Measurements from ENCODE around the gene B9D1. TPM values are rescaled to one million over a fixed set of nuclear protein-coding genes. Genes with fewer than 3 reads are reported as not detected.

Gene B9D1
- total and polyA plus RNA-seq, 2 of the 13 experiments (the other 11 are each of a cell fraction or from before 2014, with no cell fraction given): 27.7 to 31.1 TPM

DNA sequence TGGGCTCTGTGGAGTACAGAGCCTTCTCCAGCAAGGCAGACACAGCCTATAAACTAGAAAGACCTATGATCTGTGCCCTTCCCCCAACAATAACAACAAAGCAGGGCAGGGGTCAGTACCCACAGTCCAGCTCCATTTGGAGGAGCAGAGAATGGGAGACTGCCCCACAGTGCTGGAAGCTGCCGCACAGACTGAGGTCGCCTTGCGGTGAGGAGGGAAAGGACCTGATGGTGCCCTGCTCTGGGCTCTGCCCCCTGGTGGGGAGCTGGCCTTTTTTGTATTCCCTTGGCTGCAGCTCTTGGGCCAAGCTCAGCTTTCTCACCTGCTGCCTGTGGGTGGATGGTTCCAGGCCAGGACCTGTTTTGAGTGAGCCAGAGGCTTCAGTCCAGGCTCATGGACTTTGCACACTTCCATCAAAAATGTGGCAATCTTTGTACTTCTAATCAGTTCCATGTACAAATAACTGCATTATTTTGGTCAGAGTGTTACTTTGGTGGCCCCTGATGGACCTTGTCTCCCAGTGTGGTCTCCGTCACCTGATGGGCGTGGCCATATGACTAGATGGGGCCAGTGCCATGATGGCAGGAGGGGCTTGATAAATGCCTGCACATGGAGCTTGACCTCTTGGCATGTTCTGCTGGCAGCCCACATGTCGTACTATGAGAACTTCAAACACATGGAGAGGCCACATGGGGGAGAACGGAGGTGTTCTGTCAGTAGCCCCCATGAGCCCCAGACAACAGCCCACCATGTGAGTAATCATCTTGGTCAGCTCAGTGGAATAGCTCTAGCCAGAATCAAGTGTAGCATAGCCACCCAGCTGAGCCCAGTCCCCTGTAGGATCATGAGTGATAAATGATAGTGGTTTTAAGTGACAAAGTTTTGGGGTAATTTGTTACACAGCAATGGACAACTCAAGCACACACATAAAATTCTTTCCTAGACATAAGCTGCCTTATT lies 24.2 kb downstream of the B9D1 start (continued):
- TF ChIP-seq, protein P1, sequence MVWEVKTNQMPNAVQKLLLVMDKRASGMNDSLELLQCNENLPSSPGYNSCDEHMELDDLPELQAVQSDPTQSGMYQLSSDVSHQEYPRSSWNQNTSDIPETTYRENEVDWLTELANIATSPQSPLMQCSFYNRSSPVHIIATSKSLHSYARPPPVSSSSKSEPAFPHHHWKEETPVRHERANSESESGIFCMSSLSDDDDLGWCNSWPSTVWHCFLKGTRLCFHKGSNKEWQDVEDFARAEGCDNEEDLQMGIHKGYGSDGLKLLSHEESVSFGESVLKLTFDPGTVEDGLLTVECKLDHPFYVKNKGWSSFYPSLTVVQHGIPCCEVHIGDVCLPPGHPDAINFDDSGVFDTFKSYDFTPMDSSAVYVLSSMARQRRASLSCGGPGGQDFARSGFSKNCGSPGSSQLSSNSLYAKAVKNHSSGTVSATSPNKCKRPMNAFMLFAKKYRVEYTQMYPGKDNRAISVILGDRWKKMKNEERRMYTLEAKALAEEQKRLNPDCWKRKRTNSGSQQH (CRISPR knock-in tag; IDR thresholded peaks at IDR 0.05; ENCODE audit: low read depth): no peak
- no peak for TF ChIP-seq NR0B2 (CRISPR knock-in tag; IDR thresholded peaks at IDR 0.05)
- TF ChIP-seq ARID2 (CRISPR knock-in tag; IDR thresholded peaks at IDR 0.05; ENCODE audit: borderline replicate concordance): peak; percentile 20; the same call in 1 of the 2 replicates
- 0 out of 2 replicates have a peak, but pooled peaks have one; percentile 33 for TF ChIP-seq NKX3-1 (CRISPR knock-in tag; IDR thresholded peaks at IDR 0.05)
- no peak for TF ChIP-seq ZFP91 (CRISPR knock-in tag; IDR thresholded peaks at IDR 0.05; ENCODE audit: borderline replicate concordance)
- TF ChIP-seq ZNF160 (CRISPR knock-in tag; IDR thresholded peaks at IDR 0.05): peak; percentile 84
- TF ChIP-seq THAP7 (CRISPR knock-in tag; IDR thresholded peaks at IDR 0.05): no peak
- TF ChIP-seq U2AF1 (optimal IDR thresholded peaks at IDR 0.05; ENCODE audit: low read depth, low read length): no peak
- no peak for TF ChIP-seq RBM22 (optimal IDR thresholded peaks at IDR 0.05; ENCODE audit: low read length)
- no peak for TF ChIP-seq NONO (IDR thresholded peaks at IDR 0.05)
- peak; percentile 81 for TF ChIP-seq NONO (CRISPR knock-in tag; conservative IDR thresholded peaks at IDR 0.05)
- TF ChIP-seq MBD4 (IDR thresholded peaks at IDR 0.05; ENCODE audit: borderline replicate concordance, low read length): no peak
- no peak for TF ChIP-seq ZNF260 (CRISPR knock-in tag; IDR thresholded peaks at IDR 0.05; ENCODE audit: borderline replicate concordance, low read depth)
- no peak for TF ChIP-seq MAZ (IDR thresholded peaks at IDR 0.05; ENCODE audit: borderline replicate concordance, low read depth, low read length)
- TF ChIP-seq MAZ (CRISPR knock-in tag; IDR thresholded peaks at IDR 0.05; ENCODE audit: low read depth): no peak
- TF ChIP-seq DNMT3B (CRISPR knock-in tag; conservative IDR thresholded peaks at IDR 0.05): no peak
- TF ChIP-seq ZNF572 (CRISPR knock-in tag; IDR thresholded peaks at IDR 0.05): no peak; the same call in 1 of the 2 replicates
- TF ChIP-seq ZBED4 (CRISPR knock-in tag; IDR thresholded peaks at IDR 0.05; ENCODE audit: borderline replicate concordance): peak; percentile 72
- TF ChIP-seq ZNF788 (CRISPR knock-in tag; IDR thresholded peaks at IDR 0.05; ENCODE audit: borderline replicate concordance): peak; percentile 31; the same call in 1 of the 2 replicates
- TF ChIP-seq CEBPG (CRISPR knock-in tag; IDR thresholded peaks at IDR 0.05): peak; percentile 79
